IMR-90 (cell line): ENCODE results near the gene NAE1. TPM values are rescaled to one million over a fixed set of nuclear protein-coding genes. Genes with fewer than 3 reads are reported as not detected.

ENCODE experiments used
- ATAC-seq: fragments of 200-7000 bp; cut with Tn5 transposase; 2 replicates; pipeline ENCODE4 v1.9.1; 2020; ENCODE audit warnings: low read depth, mild to moderate bottlenecking, moderate library complexity
- BruUV-seq: library from RNA; stranded (reverse); fragments of 400-500 nt; replicated peaks from 2 replicates; lab custom pipeline; 2021; lab: Mats Ljungman, UMichigan
- CTCF ChIA-PET: fragments of 300-600 bp; formaldehyde crosslinking; extraction: SDS; loops from one replicate; lab custom pipeline; 2021; ENCODE audit warnings: antibody characterized with exemption; lab: Yijun Ruan, JAX
- POLR2A ChIA-PET: fragments of 300-600 bp; sonication (Branson Sonifier 250); formaldehyde crosslinking; loops from one replicate; lab custom pipeline; 2022; ENCODE audit warnings: antibody characterized with exemption; ENCODE audit not compliant: unreplicated experiment; lab: Charles Lee
- DNase-seq: peaks from one replicate; pipeline ENCODE4 v3.0.0; 2013
- H2AFZ ChIP-seq: replicated peaks from 2 replicates; pipeline ENCODE3; 2013; ENCODE audit warnings: low read length, mild to moderate bottlenecking; ENCODE audit not compliant: poor library complexity
- H2AK5ac ChIP-seq: 2 replicates; pipeline ENCODE4 v1.6.1; 2013; ENCODE audit warnings: low read depth, low read length, inconsistent platforms
- H2AK9ac ChIP-seq: replicated peaks from 2 replicates; pipeline ENCODE3; 2013; ENCODE audit warnings: mild to moderate bottlenecking, low read depth, low read length, moderate library complexity; ENCODE audit not compliant: poor library complexity
- H2BK120ac ChIP-seq: 2 replicates; pipeline ENCODE4 v1.6.1; 2013; ENCODE audit warnings: low read depth, low read length, inconsistent platforms
- H2BK15ac ChIP-seq: 3 replicates; pipeline ENCODE4 v1.6.1; 2013; ENCODE audit warnings: low read depth, low read length, inconsistent platforms
- H2BK20ac ChIP-seq: 2 replicates; pipeline ENCODE4 v1.6.1; 2013; ENCODE audit warnings: low read depth, mild to moderate bottlenecking, inconsistent platforms, low read length, moderate library complexity
- H2BK5ac ChIP-seq: 2 replicates; pipeline ENCODE4 v1.6.1; 2013; ENCODE audit warnings: mild to moderate bottlenecking, low read depth, low read length, inconsistent platforms; ENCODE audit not compliant: poor library complexity, severe bottlenecking
- H3K14ac ChIP-seq: replicated peaks from 2 replicates; pipeline ENCODE4 v1.6.1; 2013; ENCODE audit warnings: low read depth, low read length, inconsistent platforms
- H3K18ac ChIP-seq: 2 replicates; pipeline ENCODE4 v1.6.1; 2013; ENCODE audit warnings: low read depth, low read length, control low read depth
- H3K23ac ChIP-seq: 2 replicates; pipeline ENCODE4 v1.6.1; 2013; ENCODE audit warnings: low read depth, low read length, inconsistent platforms
- H3K27ac ChIP-seq: 2 replicates; pipeline ENCODE4 v1.5.1; 2013; ENCODE audit warnings: mild to moderate bottlenecking, control low read depth, low read length; ENCODE audit not compliant: insufficient read depth
- H3K27me3 ChIP-seq: 2 replicates; pipeline ENCODE4 v1.6.1; 2013; ENCODE audit warnings: low read length; ENCODE audit not compliant: control insufficient read depth, insufficient read depth
- H3K36me3 ChIP-seq: 2 replicates; pipeline ENCODE4 v1.6.1; 2013; ENCODE audit warnings: low read length, mixed read lengths; ENCODE audit not compliant: control insufficient read depth, insufficient read depth
- H3K4ac ChIP-seq: 2 replicates; pipeline ENCODE4 v1.6.1; 2013; ENCODE audit warnings: low read depth, low read length, inconsistent platforms
- H3K4me1 ChIP-seq: 2 replicates; pipeline ENCODE4 v1.6.1; 2013; ENCODE audit warnings: low read length, mixed read lengths; ENCODE audit not compliant: control insufficient read depth, insufficient read depth
- H3K4me2 ChIP-seq: 2 replicates; pipeline ENCODE4 v1.6.1; 2013; ENCODE audit warnings: low read depth, mild to moderate bottlenecking, control low read depth, low read length, moderate library complexity
- H3K4me3 ChIP-seq: 2 replicates; pipeline ENCODE4 v1.5.1; 2013; ENCODE audit warnings: low read depth, mild to moderate bottlenecking, control low read depth, low read length, moderate library complexity; ENCODE audit not compliant: insufficient read depth
- H3K56ac ChIP-seq: 2 replicates; pipeline ENCODE4 v1.6.1; 2013; ENCODE audit warnings: low read length, inconsistent platforms; ENCODE audit not compliant: insufficient read depth; ENCODE audit errors: extremely low read depth
- H3K79me1 ChIP-seq, 2 experiments: 2 replicates each; pipeline ENCODE4 v1.6.1; 2013; ENCODE audit warnings: low read length in 2 of 2, inconsistent platforms in 1 of 2, low read depth in 1 of 2
- H3K9ac ChIP-seq: 2 replicates; pipeline ENCODE4 v1.6.1; 2013; ENCODE audit warnings: low read depth, low read length, control low read depth
- H3K9me1 ChIP-seq: 2 replicates; pipeline ENCODE4 v1.6.1; 2013; ENCODE audit warnings: low read length, inconsistent platforms; ENCODE audit not compliant: insufficient read depth
- H3K9me3 ChIP-seq: 2 replicates; pipeline ENCODE4 v1.6.1; 2013; ENCODE audit warnings: low read length; ENCODE audit not compliant: control insufficient read depth, insufficient read depth
- H4K20me1 ChIP-seq: 2 replicates; pipeline ENCODE4 v1.6.1; 2013; ENCODE audit warnings: low read length, inconsistent platforms; ENCODE audit not compliant: insufficient read depth
- H4K5ac ChIP-seq: 2 replicates; pipeline ENCODE4 v1.6.1; 2013; ENCODE audit warnings: mild to moderate bottlenecking, low read depth, low read length, control low read depth
- H4K8ac ChIP-seq, 2 experiments: 2 replicates each; pipeline ENCODE4 v1.6.1; 2013; ENCODE audit warnings: low read depth in 2 of 2, low read length in 2 of 2, control low read depth in 1 of 2, inconsistent platforms in 1 of 2
- H4K91ac ChIP-seq: 2 replicates; pipeline ENCODE4 v1.6.1; 2013; ENCODE audit warnings: low read depth, low read length, inconsistent platforms; ENCODE audit not compliant: insufficient read depth
- CEBPB ChIP-seq: IDR thresholded peaks from 2 replicates; pipeline ENCODE4 v1.6.1; 2012; ENCODE audit warnings: low read depth, low read length, improper control_type of control experiment
- CHD1 ChIP-seq: IDR thresholded peaks from 2 replicates; pipeline ENCODE4 v1.6.1; 2012; ENCODE audit warnings: low read depth, low read length, improper control_type of control experiment
- MAZ ChIP-seq: IDR thresholded peaks from 2 replicates; pipeline ENCODE4 v1.6.1; 2012; ENCODE audit warnings: low read depth, mild to moderate bottlenecking, low read length, improper control_type of control experiment, moderate library complexity, borderline replicate concordance
- MXI1 ChIP-seq: IDR thresholded peaks from 2 replicates; pipeline ENCODE4 v1.6.1; 2012; ENCODE audit warnings: low read depth, mild to moderate bottlenecking, low read length, moderate library complexity, borderline replicate concordance
- WGBS, 2 experiments: methylation state at CpG; one replicate each; pipeline versions ENCODE4 v1.1.5 to v1.1.7; 2013; ENCODE audit warnings: missing lambda C conversion rate in 2 of 2; ENCODE audit not compliant: insufficient read length in 1 of 2; ENCODE audit errors: extremely low coverage in 2 of 2; 5-methylcytosine and 5-hydroxymethylcytosine counted together
- dilution Hi-C: fragments of 300-500 bp; cut with HindIII; formaldehyde crosslinking; loops from one replicate; pipeline ENCODE4 v1.14.3; 2018; ENCODE audit warnings: low sequenced_read_pairs; ENCODE audit not compliant: unreplicated experiment
- in situ Hi-C: fragments of 300-500 bp; cut with MboI; formaldehyde crosslinking; loops from 3 replicates; pipeline ENCODE4 v1.14.3; 2019; ENCODE audit warnings: low sequenced_read_pairs, inconsistent platforms, mixed read lengths
- intact Hi-C: fragments of 100-400 bp; cut with micrococcal nuclease; formaldehyde crosslinking; loops from 2 replicates; pipeline ENCODE4 v1.10.0; 2022
- polyA plus RNA-seq, 3 experiments: library from polyadenylated mRNA; depleted of rRNA; stranded (reverse); fragments of >200 nt; gene quantifications; 2 replicates each; pipeline ENCODE4 v1.2.3, GENCODE V29; 2012; ENCODE audit warnings: low replicate concordance in 1 of 3
- total RNA-seq: library from RNA; depleted of rRNA; stranded (reverse); fragments of >200 nt; gene quantifications from 2 replicates; pipeline ENCODE4 v1.2.3, GENCODE V29; 2012
- TF ChIP-seq, protein P1 (sequence below): fragments of 150-350 bp; IDR thresholded peaks from 2 replicates; pipeline ENCODE4 v1.6.1; 2017; ENCODE audit warnings: mild to moderate bottlenecking, antibody characterized with exemption, low read length, low read depth

The NAE1 gene
- total and polyA plus RNA-seq, 2 of the 4 experiments (the other 2 are of a cell fraction) = 33.0 to 36.7 TPM

DNA sequence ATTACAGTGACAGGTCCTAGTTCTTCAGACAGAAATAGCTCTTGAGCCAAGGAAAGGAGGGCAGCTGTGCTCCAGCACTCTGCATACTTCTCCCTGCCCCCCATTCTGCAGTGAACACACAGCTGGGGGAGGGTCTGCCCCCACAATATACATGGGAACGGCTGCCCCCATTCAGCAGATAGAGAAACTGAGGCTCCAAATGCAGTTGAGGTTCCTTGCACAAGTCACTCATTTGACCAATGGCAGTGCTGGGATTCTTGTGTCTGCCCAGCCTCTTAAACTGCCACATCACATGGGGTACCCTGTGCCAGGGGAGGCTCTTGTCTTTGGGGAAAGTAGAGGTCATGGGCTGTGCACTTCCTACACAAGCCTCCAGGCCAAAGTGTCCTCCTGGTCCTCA, 38.6 kb upstream of the NAE1 start:
- H3K23ac ChIP-seq = no peak overlapping the region
- H3K14ac ChIP-seq = no peak overlapping the region
- dilution Hi-C loops (no loop called here), intact Hi-C loops (loop anchor here (2.0 to 5.0 kb wide), 3 partner anchors 117 to 465 kb away; partner anchors contain the start of gene DYNC1LI2), in situ Hi-C loops (loop anchor here (10.0 kb wide), 1 partner anchor 465 kb away; no protein-coding TSS in a partner anchor)
- TF ChIP-seq CHD1 (no peak), MAZ (no peak), MXI1 (no peak), CEBPB (no peak)
- TF ChIP-seq, protein P1, sequence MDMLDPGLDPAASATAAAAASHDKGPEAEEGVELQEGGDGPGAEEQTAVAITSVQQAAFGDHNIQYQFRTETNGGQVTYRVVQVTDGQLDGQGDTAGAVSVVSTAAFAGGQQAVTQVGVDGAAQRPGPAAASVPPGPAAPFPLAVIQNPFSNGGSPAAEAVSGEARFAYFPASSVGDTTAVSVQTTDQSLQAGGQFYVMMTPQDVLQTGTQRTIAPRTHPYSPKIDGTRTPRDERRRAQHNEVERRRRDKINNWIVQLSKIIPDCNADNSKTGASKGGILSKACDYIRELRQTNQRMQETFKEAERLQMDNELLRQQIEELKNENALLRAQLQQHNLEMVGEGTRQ = no peak
- peaks cover 3% of the 10 kb centered on the region; the same call in 1 of the 2 replicates for H4K20me1 ChIP-seq
- peaks cover 7% of the 10 kb centered on the region for H3K4me1 ChIP-seq
- ChIA-PET POLR2A (no interaction called here), CTCF (interaction anchor here (3.2 kb wide), 1 partner anchor 39 kb away, joined by 22 read pairs; the partner anchor contains the start of gene NAE1)
- ATAC-seq (no peak), DNase-seq (no peak)
- no peak overlapping the region for H3K27ac ChIP-seq
- no peak overlapping the region for H2BK15ac ChIP-seq
- no peak overlapping the region for H3K4ac ChIP-seq
- WGBS, 2 experiments = 100% methylated on average over 1 of the region's 1 CpG; no CpG with 5 or more reads in 1 of the 2 experiments
- H2BK20ac ChIP-seq = no peak overlapping the region
- no peak overlapping the region for H3K9ac ChIP-seq
- no peak overlapping the region for H2BK5ac ChIP-seq
- no peak overlapping the region for H4K5ac ChIP-seq
- H4K8ac ChIP-seq = no peak overlapping the region
- H2AK9ac ChIP-seq = no peak overlapping the region
- peaks cover 5% of the 10 kb centered on the region for H3K9me1 ChIP-seq
- BruUV-seq = no TSS peak
- no peak overlapping the region for H2AK5ac ChIP-seq
- no peak overlapping the region for H3K4me3 ChIP-seq
- H3K27me3 ChIP-seq = no peaks in the 10 kb centered on the region
- no peak overlapping the region for H2AFZ ChIP-seq
- H3K18ac ChIP-seq = no peak overlapping the region
- H3K4me2 ChIP-seq = no peak overlapping the region
- H3K56ac ChIP-seq = no peak overlapping the region
- H3K36me3 ChIP-seq = no peaks in the 10 kb centered on the region
- no peak overlapping the region for H2BK120ac ChIP-seq
- H4K91ac ChIP-seq = no peak overlapping the region
- no peaks in the 10 kb centered on the region for H3K9me3 ChIP-seq
- no peaks in the 10 kb centered on the region for H3K79me1 ChIP-seq
